UCSD-AML1 (cell line): ENCODE results near the gene KIF1A.

Source experiments
- DNase-seq: peaks from one replicate; lab custom pipeline; 2025; ENCODE audit not compliant: unreplicated experiment; lab: John Stamatoyannopoulos, UW

KIF1A gene

DNA sequence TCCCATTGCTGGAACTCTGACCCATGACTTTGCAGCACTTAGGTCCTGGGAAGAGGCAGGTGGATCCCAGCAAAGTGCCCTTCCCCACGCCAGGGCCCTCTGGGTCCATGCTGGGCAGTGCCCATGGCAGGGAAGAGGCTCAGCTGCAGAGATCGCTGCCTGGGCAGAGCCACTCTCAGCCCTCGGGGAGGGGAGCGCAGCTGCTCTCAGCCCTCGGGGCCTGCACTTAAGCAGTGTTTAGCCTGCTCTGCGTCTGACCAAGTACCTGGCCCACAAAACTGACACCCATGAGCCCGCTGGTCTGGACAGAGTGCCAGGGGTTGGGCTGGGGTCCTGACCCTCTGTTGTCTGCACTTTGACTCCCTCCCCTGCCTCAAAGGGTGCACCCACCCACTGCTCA is 82.1 kb downstream of the KIF1A start:
- no peak for DNase-seq

DNA sequence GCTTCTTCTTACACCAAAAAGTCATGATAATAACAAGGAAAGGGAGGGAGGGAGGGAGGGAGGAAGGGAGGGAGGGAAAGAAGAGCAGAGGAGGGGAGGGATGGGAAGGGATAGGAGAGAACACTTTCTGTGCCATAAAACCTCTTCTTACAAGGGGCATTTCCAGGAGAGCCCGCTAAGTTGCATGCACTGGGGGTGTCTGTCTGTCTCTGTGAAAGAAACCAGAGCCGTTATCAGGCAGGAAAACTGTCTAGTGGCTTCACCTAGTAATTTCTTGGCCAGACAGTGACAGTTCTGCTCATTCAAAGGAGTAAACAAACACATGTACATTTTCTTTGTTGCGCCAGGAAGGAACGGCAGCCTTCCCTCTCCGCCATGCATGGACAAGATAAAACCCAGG is 82.5 kb downstream of the KIF1A start:
- DNase-seq, result no peak

DNA sequence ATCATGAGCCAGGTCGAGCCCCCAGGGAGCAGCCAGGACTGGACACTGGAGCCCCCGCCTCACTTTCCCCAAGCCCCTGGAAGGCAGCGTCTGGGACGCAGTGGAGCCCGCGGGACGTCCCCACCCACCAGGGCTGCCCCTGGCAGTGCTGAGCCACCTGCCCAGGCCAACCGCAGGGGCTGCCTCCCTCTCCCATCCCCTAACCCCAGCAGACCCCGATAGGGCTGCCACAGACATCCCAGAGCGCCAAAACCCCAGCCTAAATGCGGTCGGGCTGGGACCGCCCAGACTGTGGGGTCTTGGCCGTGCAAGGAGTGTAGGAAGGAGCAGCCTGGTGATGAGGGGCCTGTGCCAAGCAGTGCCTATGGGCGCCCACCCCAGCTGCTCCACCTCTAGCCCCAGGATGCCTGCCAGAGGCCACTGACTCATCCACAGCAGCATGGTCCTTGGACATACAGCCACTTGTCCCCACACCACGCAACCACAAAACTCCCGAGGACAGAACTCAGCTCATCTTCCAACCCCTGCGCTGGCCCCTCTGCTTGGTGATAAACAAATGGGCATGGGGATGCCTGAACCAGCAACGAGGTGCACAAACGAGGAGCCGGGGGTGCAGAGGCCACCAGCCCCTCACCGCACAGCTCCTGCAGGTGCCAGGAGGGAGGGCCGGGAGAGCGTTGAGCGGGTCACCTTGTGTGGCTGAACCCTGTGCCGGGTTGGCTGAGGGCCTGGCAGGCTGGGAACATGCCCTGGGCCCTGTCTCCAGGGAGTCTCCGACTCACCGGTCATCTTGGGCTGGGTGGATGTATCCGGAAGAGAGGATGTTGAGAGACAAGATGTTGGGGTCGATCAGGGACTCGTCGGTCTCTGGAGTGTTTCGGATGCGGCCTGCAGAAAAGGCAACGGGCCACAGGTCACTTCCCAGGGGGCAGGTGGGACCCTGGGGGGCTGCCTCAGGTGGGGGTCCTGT is 83.5 kb downstream of the KIF1A start:
- no peak for DNase-seq

DNA sequence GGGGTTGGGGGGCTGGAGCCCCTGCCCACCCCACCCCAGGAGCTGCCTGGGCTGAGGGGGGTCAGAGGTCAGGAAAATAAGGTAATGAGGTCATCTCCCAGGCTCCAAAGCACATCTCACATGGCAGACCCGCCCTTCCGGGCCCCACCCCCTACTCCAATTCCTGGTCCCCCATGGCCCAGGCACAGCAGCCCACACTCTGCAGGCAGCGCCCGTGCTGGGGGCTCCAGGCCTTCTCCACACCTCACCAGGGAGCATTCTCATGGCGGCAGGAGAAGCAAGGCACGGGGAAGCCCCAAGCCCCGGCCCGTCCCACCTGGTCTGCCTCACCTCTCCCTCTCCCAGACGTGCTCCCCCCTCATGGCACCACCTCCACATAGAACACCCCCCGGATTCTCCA is 84.5 kb downstream of the KIF1A start:
- no peak for DNase-seq

DNA sequence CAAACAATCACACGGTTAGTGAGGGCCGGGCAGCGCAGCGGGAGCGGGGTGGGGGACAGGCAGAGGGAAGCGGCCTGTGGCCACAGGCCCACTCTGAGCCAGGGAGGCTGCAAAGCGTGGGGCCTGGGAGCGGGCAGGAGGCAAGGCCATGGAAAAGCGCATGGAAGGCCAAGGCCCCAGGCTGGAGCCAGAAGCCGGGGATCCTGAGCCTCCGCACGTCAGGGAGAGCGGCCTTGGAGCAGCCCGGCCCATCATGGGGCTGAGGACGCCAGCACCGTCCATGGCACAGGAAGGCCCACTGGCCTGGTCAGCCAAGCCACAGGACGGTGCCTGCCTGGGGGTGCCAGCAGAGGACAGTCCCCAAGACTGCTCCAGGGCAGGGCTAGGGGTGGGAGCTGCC is 85.3 kb downstream of the KIF1A start:
- DNase-seq, result no peak

DNA sequence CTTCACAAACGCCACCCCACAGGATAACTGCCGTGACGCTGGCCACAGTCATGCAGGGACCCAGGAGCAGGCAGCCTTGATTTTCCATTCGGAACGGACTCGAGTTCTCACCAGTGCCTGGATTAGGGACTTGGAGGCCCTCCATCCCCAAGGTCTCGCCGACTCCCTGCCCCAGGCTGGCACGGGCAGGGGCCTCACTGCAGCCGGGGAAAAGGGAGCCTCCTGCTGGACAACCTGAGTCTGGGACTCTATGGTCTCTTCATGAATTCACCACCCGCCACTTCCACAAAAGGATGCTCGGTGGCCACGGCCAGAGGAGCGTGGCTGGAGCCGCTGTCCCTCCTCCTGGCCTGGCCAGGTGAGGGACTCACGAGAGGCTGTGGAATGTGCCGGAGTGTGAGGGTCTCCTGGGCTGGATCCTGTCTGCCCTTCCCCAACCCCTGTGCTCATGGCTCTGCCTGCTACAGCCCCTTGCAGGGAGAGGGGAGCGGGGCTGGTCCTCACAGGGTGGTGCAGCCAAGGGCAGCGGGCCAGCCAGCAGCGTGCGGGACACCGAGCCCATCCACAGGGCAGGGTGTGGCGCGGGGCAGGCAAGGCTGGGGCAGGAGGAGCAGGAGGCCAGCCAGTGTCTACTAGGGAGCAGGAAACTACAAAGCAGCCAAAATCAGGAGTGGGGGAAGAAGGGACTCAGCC is 86.1 kb downstream of the KIF1A start:
- DNase-seq, result peak; percentile 31

DNA sequence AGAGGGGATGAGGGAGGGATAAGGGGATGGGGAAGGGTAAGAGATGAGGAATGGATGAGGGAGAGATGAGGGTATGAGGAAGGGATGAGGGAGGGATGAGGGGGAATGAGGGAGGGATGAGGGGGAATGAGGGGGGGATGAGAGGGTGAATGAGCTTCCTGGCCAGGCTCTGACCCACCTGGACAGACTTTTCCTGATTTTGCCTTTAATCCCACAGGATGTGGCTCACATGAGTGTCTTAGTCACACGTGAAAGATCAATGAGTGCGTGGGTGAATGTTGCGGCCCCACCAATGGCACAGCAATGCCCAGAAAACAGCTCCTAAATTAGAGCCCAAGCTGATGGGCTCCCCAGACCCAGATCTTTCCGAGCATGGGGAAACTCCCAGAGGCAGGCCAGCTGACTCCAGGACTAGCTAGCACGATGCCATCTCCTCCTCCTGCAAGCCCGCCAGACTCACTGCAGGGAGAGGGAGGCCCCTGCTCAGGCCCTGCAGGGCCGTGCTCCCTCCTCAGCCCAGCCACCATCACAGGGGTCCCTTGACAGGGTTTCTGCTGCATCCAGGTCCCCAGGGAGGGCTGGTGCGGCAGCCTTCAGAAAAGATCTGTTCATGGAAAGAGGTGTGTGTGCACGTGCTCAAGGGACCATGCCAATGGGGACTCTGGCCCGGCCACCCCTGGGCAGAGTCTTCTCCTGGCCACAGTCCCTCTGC is 87.0 kb downstream of the KIF1A start:
- DNase-seq, result no peak

DNA sequence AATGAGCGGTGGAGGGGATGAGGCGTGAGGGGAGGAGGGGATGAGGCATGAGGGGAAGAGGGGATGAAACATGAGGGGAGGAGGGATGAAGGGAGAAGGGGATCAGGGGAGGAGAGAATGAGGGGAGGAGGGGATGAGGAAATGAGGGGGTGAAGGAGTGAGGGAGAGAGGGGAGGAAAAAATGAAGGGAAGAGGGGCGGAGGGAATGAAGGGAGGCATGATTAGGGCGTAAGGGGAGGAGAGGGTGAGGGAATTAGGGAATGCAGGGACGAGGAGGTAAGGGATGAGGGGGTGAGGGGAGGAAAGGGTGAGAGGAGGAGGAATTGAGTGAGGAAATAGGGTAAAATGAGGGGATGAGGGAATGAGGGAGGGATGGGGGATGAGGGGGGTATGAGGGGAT is 87.8 kb downstream of the KIF1A start:
- no peak for DNase-seq

DNA sequence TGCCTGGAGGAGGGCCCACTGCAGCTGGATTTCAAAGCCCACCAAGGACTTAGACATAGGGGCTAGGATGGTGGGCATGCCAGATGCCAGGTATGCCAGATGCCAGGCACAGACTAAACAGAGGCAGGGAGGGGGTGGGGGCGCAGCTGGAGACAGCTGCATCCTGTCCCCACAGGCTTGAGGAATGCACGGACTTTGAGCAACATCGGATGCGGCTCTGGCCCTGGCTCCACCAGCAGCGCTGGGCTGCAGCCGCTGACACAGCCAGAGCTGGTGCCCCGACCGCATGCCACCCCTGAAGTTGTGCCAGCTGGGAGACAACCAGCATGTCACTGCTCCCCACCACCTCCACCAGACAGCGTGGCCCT is 88.9 kb downstream of the KIF1A start:
- no peak for DNase-seq

DNA sequence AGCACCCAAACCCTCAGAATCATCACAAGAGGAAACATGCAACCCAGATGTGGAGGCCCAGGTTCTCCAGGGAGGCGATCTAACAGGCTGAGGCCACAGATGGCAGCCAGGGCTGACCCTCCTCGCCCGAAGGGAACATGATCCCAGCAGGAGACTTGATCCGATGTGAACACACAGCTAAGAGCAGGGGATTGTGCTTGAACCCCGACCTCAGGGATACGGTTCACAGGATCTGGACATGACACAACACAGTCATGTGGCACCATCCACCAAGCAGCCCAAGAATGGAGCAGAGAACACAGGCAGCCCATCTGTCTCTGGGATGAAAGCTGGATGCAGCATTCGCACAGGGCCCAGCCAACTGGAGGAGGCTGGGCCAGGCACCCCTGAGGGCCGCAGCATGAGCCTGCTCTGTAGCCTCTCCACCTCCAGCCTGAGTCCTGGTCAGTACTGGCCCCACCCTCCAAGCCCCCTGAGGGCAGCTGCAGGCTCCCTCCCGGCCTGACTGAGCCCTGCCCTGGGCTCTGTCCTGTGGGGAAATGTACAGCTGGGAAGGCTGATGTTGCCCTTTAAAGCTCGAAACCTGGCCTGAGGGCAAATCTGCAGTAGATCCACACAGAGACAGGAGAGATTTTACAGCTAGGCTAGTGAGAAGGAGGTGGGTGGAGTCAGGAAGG is 89.4 kb downstream of the KIF1A start:
- DNase-seq, result no peak

DNA sequence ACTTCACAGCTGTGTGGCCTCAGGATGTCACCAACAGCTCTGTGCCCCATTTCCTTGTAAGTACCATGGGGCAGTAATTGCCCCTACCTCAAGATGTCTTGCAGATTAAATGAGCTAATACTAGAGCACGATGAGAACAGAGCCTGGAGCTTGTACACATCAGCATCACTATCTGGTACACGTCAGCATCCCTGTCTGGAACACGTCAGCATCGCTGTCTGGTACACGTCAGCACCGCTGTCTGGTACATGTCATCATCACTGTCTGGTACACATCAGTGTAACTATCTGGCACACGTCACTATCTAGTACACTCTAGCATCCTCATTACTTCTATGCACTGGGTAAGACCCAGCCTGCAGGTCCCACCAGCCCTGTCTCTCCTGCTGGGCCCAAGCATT is 91.2 kb downstream of the KIF1A start:
- no peak for DNase-seq

DNA sequence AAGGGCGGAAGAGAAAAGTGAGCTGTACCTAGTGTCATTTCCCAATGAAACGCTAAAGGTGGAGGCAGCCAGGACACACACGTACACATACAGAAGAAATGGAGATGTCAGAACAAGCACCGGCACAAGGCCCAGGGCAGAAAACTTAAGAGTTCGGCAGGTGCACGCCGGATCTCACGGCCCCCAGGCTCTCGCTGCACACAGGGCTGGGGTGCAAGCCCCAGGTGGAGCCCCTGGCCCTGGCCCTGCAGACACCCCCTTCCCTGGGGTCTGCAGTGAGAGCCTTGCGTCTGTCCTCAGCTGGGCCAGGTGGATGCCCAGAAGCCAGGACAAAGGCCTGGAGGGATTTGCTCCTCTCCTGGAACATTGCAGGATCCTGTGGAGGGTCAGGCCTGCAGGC is 91.7 kb downstream of the KIF1A start:
- no peak for DNase-seq

DNA sequence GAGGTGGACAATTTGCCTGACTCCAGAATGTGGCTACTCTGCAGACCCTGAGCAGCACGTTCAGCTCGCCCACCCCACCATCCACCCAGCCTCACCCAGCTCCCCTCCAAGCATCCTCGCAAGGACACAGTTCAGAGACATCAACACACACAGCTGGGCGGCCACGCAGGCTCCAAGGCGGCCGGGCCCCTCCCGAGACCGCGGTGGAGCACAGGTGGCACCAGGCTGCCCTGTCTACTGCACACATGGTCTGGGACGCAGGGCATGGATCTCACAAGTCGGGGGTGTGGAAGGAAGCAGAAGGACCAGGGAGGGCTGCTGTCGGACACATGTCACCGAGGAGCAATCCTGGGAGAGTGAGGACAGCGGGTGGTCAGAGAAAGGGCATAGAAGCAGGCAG is 92.1 kb downstream of the KIF1A start:
- DNase-seq, result no peak

DNA sequence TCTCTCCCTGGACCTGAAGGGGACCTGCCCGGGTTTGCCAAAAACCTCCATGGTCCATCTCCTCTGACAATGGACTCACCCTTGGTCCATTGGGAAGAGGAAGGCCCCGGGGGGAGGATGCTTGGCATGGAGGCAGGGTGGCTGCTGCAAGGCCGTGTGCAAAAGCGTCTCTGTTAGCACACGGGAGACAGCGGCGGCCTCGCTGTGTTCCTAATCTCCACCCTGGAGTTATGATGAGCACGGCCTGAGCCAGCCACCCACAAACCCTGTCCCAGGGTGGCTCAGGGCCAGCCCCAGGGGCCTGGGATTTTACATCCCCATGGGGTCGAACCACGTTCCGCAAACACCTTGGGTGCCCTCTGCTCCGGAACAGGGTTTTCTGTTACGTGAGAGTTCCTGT is 92.6 kb downstream of the KIF1A start:
- no peak for DNase-seq

DNA sequence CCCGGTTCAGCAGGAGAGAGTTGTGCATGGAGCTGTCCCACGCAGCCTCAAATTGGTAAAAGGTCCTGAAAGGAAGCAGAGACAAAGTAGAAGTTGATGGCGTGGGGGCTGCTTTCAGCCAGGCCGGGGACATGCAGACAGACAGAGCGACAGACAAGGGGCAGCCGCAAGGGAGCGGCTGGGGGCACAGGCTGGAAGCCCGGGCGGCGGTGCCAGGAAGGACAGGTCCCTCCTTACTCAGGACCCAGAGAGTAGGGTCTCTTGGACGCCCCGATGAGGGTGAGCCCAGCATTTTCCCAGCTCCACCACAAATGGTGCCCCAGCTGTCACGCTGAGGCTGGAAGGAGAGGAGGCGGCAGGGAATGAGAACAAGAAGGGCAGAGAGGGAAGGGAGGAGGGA is 93.1 kb downstream of the KIF1A start:
- DNase-seq, result no peak

DNA sequence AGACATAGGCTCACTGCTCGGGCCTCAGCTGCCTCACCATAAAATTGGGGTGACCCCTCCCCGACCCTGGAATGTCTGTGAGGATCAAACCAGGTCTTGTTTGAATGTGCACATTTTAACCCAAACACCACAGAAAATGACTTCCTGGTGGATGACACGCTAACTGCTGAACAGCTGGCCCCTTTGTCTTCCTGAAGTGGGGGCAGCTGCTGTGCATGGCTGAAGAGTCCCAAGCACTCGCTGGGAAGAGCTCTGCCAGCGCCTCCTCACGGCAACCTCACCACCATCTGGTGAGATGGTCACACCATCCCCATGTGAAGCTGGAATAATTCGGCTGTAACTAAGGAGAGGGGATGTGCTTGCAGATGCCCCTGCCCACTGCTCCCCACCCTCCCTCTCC is 94.3 kb downstream of the KIF1A start:
- DNase-seq, result no peak

DNA sequence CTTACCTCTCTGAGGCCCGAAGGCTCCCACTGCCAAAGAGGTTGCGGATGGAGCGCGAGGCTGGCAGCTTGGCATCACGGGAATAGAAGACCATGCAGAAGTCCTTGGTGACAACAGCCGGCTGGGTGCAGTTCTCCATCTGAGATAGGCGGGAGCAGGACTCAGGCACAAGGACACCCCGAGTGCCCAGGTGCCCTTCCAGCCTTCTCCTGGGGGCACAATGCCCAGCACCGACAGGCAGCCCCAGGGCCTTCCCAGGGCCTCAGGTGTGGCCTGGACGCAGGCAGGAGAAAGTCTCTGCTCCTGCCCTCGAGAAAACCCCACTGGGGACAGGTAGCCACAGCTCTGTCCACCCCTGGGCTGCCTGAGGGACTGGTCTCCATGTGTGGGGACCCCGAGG is 94.8 kb downstream of the KIF1A start:
- DNase-seq, result no peak

DNA sequence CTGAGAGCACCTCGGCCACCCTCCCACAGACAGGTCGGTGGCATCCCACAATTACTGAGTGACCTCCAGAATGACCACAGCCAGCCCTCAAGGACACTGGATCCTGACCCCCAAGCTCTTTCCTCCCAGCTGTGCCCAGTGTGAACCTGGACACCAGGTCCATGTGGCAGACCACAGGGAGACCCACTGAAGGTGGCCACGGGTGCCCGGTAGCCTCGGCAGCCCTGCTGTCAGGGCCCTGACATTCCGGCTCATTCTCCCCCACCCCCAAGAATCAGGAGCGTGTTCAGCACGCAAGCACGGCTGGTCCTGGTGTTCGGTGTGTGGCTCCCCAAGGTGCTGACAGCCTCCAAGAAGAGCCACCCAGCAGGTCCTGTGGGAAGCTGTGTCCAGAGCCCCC is 95.6 kb downstream of the KIF1A start:
- no peak for DNase-seq

DNA sequence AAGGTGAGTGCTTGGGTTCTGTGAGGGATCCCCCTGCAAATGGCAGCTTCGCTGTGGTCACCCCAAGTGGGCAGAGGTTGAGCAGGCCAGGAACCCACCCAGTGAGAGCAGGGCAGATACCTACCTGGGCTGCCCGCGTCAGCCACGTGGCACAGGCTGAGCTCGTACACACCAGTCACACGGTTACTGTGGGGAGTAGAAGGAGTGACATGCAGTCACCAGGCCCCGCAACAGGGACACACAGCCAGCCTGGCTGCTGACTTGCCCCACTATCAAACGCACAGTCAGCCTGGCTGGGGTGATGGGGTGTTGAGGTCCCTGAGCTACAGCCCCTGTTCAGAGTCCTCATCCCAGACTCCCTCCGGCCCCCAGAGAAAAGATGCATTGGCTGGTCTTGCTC is 96.2 kb downstream of the KIF1A start:
- DNase-seq, result no peak

DNA sequence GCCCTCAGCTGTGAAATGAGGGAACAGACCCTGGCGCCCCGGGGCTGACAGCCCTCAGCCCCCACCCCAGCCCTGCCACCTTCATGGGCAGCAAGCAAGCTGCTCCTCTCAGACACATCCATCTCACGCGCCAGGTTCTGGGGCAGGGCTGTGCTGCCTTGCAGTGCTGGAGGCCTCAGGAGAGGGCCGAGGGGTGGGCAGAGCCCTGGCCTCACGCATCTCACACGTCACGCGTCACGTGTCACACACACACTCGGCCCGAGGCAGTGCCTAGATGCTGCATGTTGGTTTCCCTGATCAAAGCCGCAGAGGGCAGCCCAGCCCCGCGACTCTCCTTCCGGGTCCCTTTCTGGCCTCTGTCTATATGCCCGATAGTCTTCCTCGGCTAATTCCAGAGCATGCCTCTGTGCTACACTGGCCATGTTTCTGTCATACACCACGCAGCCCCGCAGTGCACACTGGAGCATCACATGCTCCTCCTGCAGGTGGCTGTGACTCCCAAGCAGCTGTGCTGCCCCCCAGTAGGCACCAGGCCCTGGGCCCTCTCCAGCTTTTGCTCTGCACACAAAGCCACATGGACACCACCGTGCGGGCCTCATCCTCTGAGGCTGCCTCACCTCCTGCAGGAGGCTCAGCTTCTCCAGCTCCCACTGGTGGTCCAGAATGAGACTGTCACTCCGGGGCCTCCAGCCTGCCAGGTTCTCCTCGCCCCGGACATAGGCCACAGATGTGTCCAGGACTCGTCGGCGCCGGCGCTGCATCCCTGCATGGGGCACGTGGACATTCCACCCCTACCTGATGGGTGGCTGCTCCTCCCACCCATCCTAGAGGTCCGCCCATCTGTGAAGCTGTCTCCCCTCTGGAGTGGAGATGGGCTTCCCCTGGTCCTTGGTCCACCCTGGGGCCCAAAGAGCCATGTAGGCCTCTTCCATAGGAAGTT is 97.0 kb downstream of the KIF1A start:
- DNase-seq, result no peak
